CD4-positive, alpha-beta T cell (primary cell): ENCODE measurements around the gene CRLF1. TPM values are rescaled to one million over a fixed set of nuclear protein-coding genes. Genes with fewer than 3 reads are reported as not detected.

ENCODE experiments used
- ATAC-seq: fragments of 200-7000 bp; cut with Tn5 transposase; one replicate; pipeline ENCODE4 v1.10.0; 2022; ENCODE audit warnings: mild to moderate bottlenecking; ENCODE audit not compliant: poor library complexity
- CTCF ChIA-PET: fragments of 350-600 bp; sonication (Branson Sonifier 250); formaldehyde crosslinking; loops from one replicate; lab custom pipeline; 2021; ENCODE audit warnings: antibody characterized with exemption, inconsistent platforms; lab: Charles Lee
- POLR2A ChIA-PET: fragments of 350-600 bp; sonication (Branson Sonifier 250); formaldehyde crosslinking; loops from one replicate; lab custom pipeline; 2021; ENCODE audit warnings: antibody characterized with exemption, inconsistent platforms; lab: Charles Lee
- DNase-seq, 14 experiments: peaks; one replicate each; pipeline ENCODE4 v3.0.0-alpha.2; 2013 to 2020; ENCODE audit warnings: mixed read lengths in 2 of 14
- H3K27ac ChIP-seq, 2 donors: one replicate each; pipeline versions ENCODE4 v1.5.1 to v1.7.0; 2013; ENCODE audit warnings: low read length in 2 of 2, low read depth in 1 of 2, mild to moderate bottlenecking in 1 of 2
- H3K27me3 ChIP-seq, 2 experiments: 1 replicate in 1 of 2; 2 replicates in 1 of 2; pipeline versions ENCODE4 v1.6.1 to v1.7.0; 2013; ENCODE audit warnings: low read length in 2 of 2, control low read depth in 1 of 2, mild to moderate bottlenecking in 1 of 2, moderate library complexity in 1 of 2; ENCODE audit not compliant: insufficient read depth in 2 of 2, control insufficient read depth in 1 of 2
- H3K36me3 ChIP-seq: one replicate; pipeline ENCODE4 v1.6.1; 2013; ENCODE audit warnings: low read length, control low read depth; ENCODE audit not compliant: insufficient read depth
- H3K4me1 ChIP-seq: one replicate; pipeline ENCODE4 v1.6.1; 2013; ENCODE audit warnings: low read length, control low read depth; ENCODE audit not compliant: insufficient read depth
- H3K4me3 ChIP-seq: one replicate; pipeline ENCODE4 v1.5.1; 2013; ENCODE audit warnings: mild to moderate bottlenecking, low read length, moderate library complexity
- H3K9me3 ChIP-seq, 2 experiments: 1 replicate in 1 of 2; 2 replicates in 1 of 2; pipeline versions ENCODE4 v1.6.1 to v1.7.0; 2013; ENCODE audit warnings: low read length in 2 of 2, mild to moderate bottlenecking in 2 of 2, control low read depth in 1 of 2, moderate library complexity in 1 of 2; ENCODE audit not compliant: control insufficient read depth in 1 of 2, insufficient read depth in 1 of 2
- H3K27ac Mint-ChIP-seq: one replicate; pipeline ENCODE4 v1.8.0; 2020; ENCODE audit warnings: mixed read lengths
- H3K27me3 Mint-ChIP-seq: one replicate; pipeline ENCODE4 v1.8.0; 2021; ENCODE audit warnings: mixed read lengths
- H3K36me3 Mint-ChIP-seq: one replicate; pipeline ENCODE4 v1.8.0; 2021; ENCODE audit warnings: low read depth, mixed read lengths
- H3K4me1 Mint-ChIP-seq: one replicate; pipeline ENCODE4 v1.8.0; 2021; ENCODE audit warnings: low read depth, mixed read lengths
- H3K4me3 Mint-ChIP-seq: one replicate; pipeline ENCODE4 v1.8.0; 2020; ENCODE audit warnings: mild to moderate bottlenecking, mixed read lengths
- H3K9me3 Mint-ChIP-seq: one replicate; pipeline ENCODE4 v1.8.0; 2020; ENCODE audit warnings: mixed read lengths
- intact Hi-C, 2 experiments: fragments of 100-400 bp; cut with DNase I in 1 of 2; cut with micrococcal nuclease in 1 of 2; formaldehyde crosslinking; loops; one replicate each; pipeline versions ENCODE4 v1.15.1 to v1.9.0; 2023 to 2025; cut with DNase I, micrococcal nuclease
- total RNA-seq, 174 experiments: library from RNA in 2 of 174; stranded (reverse) in 2 of 174; gene quantifications; one replicate each; pipeline ENCODE4 v1.2.3 and lab custom pipeline; 2021 to 2026
- TF ChIP-seq, protein P1 (sequence below): fragments of 200-600 bp; IDR thresholded peaks from one replicate; pipeline ENCODE4 v1.8.0; 2022; ENCODE audit warnings: antibody characterized with exemption, mild to moderate bottlenecking

Gene CRLF1
- total RNA-seq, 2 experiments from 2014 or later = not detected

GRCh38 chr19:18590273-18591272 is 16.0 kb downstream of the CRLF1 start:
- Histone ChIP-seq H3K4me3 (no peak overlapping the region), H3K27me3 (no peaks in the 10 kb centered on the region), H3K27ac (no peak overlapping the region), H3K9me3 (no peaks in the 10 kb centered on the region), H3K36me3 (peaks cover 8% of the 10 kb centered on the region), H3K4me1 (peaks cover 58% of the 10 kb centered on the region)
- CTCF ChIA-PET = interaction anchor here (1.3 to 3.7 kb wide), 2 partner anchors 71 to 94 kb away, joined by 5 to 17 read pairs; no protein-coding TSS in a partner anchor
- peaks cover 45% of the 10 kb centered on the region for H3K4me1 Mint-ChIP-seq
- DNase-seq = peak in 3 of 14 experiments; percentile 42 to 60 (median 43)
- intact Hi-C loops = loop anchor here in 1 of 2 experiments (5.0 to 10.0 kb wide), 5 partner anchors 92 to 444 kb away; partner anchors contain the start of genes ARMC6, COPE, CRTC1 and DDX49
- POLR2A ChIA-PET = interaction anchor here (2.3 to 5.9 kb wide), 5 partner anchors 18 to 329 kb away, joined by 10 to 120 read pairs (median 21); partner anchors contain the start of genes COPE, DDX49, ELL and FKBP8
- peak overlapping the region; percentile 74 for H3K4me3 Mint-ChIP-seq
- H3K27ac Mint-ChIP-seq = peak overlapping the region; percentile 95
- ATAC-seq = no peak
- TF ChIP-seq, protein P1, sequence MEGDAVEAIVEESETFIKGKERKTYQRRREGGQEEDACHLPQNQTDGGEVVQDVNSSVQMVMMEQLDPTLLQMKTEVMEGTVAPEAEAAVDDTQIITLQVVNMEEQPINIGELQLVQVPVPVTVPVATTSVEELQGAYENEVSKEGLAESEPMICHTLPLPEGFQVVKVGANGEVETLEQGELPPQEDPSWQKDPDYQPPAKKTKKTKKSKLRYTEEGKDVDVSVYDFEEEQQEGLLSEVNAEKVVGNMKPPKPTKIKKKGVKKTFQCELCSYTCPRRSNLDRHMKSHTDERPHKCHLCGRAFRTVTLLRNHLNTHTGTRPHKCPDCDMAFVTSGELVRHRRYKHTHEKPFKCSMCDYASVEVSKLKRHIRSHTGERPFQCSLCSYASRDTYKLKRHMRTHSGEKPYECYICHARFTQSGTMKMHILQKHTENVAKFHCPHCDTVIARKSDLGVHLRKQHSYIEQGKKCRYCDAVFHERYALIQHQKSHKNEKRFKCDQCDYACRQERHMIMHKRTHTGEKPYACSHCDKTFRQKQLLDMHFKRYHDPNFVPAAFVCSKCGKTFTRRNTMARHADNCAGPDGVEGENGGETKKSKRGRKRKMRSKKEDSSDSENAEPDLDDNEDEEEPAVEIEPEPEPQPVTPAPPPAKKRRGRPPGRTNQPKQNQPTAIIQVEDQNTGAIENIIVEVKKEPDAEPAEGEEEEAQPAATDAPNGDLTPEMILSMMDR = no peak
- peaks cover 8% of the 10 kb centered on the region for H3K36me3 Mint-ChIP-seq
- H3K27me3 Mint-ChIP-seq = no peaks in the 10 kb centered on the region
- H3K9me3 Mint-ChIP-seq = no peaks in the 10 kb centered on the region

- ATAC-seq = peak; percentile 67
- Mint-ChIP-seq H3K27me3 (no peaks in the 10 kb centered on the region), H3K36me3 (peaks cover 8% of the 10 kb centered on the region), H3K4me1 (peaks cover 43% of the 10 kb centered on the region), H3K4me3 (peak overlapping the region; percentile 89), H3K9me3 (no peaks in the 10 kb centered on the region), H3K27ac (peak overlapping the region; percentile 95)
- H3K4me3 ChIP-seq = peak overlapping the region; percentile 76
- DNase-seq = peak in 13 of 14 experiments; percentile 50 to 92 (median 68)
- peaks cover 55% of the 10 kb centered on the region for H3K4me1 ChIP-seq
- no peaks in the 10 kb centered on the region for H3K9me3 ChIP-seq
- H3K36me3 ChIP-seq = peaks cover 8% of the 10 kb centered on the region
- H3K27ac ChIP-seq = peak overlapping the region; percentile 77 to 88
- ChIA-PET CTCF (interaction anchor here (0.7 to 3.7 kb wide), 10 partner anchors 18 to 330 kb away, joined by 3 to 26 read pairs (median 4); partner anchors contain the start of genes COPE, DDX49, FKBP8 and UBA52), POLR2A (interaction anchor here (0.7 to 5.9 kb wide), 25 partner anchors 9 to 330 kb away, joined by 3 to 120 read pairs (median 5); partner anchors contain the start of genes COPE, DDX49, ELL and FKBP8)
- TF ChIP-seq, protein P1 = no peak
- intact Hi-C loops = loop anchor here (1.0 to 10.0 kb wide), 10 partner anchors 19 to 445 kb away; partner anchors contain the start of genes ELL (in 2 of the 2), FKBP8 (in 2 of the 2), ARMC6 (in 1 of the 2) and COPE (in 1 of the 2)
- no peaks in the 10 kb centered on the region for H3K27me3 ChIP-seq
Measured at GRCh38 chr19:18589380-18590272, 17.0 kb downstream of the CRLF1 start.
